HepG2 (cell line): ENCODE results near the gene SLIT1. TPM values are rescaled to one million over a fixed set of nuclear protein-coding genes. Genes with fewer than 3 reads are reported as not detected.

ENCODE experiments used
- CCDC6 ChIP-seq: sonication (generic); formaldehyde crosslinking; IDR thresholded peaks from 2 replicates; pipeline ENCODE4 v1.8.1; 2022; ENCODE audit warnings: mild to moderate bottlenecking, missing genetic modification reagents, moderate library complexity
- FOXA3 ChIP-seq: IDR thresholded peaks from 2 replicates; pipeline ENCODE4 v1.6.1; 2016; ENCODE audit warnings: missing genetic modification reagents, missing compliant biosample characterization
- GTF3A ChIP-seq: sonication (generic); formaldehyde crosslinking; conservative IDR thresholded peaks from 2 replicates; pipeline ENCODE4 v1.4.0; 2020; ENCODE audit warnings: mild to moderate bottlenecking, missing genetic modification reagents
- HNF1B ChIP-seq: sonication (generic); formaldehyde crosslinking; IDR thresholded peaks from 2 replicates; pipeline ENCODE4 v1.5.1; 2020; ENCODE audit warnings: mild to moderate bottlenecking, moderate library complexity, missing genetic modification reagents
- KDM3A ChIP-seq: IDR thresholded peaks from 2 replicates; pipeline ENCODE4 v1.6.1; 2018; ENCODE audit warnings: low read depth, missing compliant biosample characterization
- NCOA1 ChIP-seq: sonication (generic); formaldehyde crosslinking; IDR thresholded peaks from 2 replicates; pipeline ENCODE4 v1.9.0; 2021; ENCODE audit warnings: missing genetic modification reagents
- POLR2AphosphoS5 ChIP-seq: IDR thresholded peaks from 2 replicates; pipeline ENCODE4 v1.6.1; 2012; ENCODE audit warnings: low read depth, low read length
- RFXANK ChIP-seq: IDR thresholded peaks from 2 replicates; pipeline ENCODE4 v1.6.1; 2016
- SMYD3 ChIP-seq: sonication (generic); formaldehyde crosslinking; IDR thresholded peaks from 2 replicates; pipeline ENCODE4 v1.8.1; 2023; ENCODE audit warnings: mild to moderate bottlenecking, missing genetic modification reagents
- SOX6 ChIP-seq, 2 experiments: fragments of 450-650 bp in 1 of 2; sonication (generic) in 1 of 2; formaldehyde crosslinking in 1 of 2; IDR thresholded peaks; 2 replicates each; pipeline versions ENCODE4 v1.4.0 to v1.6.1; 2017 to 2020; ENCODE audit warnings: antibody characterized with exemption in 1 of 2, mild to moderate bottlenecking in 1 of 2, missing genetic modification reagents in 1 of 2
- TCF7 ChIP-seq: sonication (generic); IDR thresholded peaks from 2 replicates; pipeline ENCODE4 v1.6.1; 2016; ENCODE audit warnings: antibody characterized with exemption, low read depth
- TFDP1 ChIP-seq: IDR thresholded peaks from 2 replicates; pipeline ENCODE4 v1.6.1; 2016; ENCODE audit warnings: missing compliant biosample characterization, missing genetic modification reagents, borderline replicate concordance
- THRA ChIP-seq: sonication (generic); formaldehyde crosslinking; IDR thresholded peaks from 2 replicates; pipeline ENCODE4 v1.4.0; 2020; ENCODE audit warnings: missing genetic modification reagents, borderline replicate concordance
- TRIM24 ChIP-seq: sonication (generic); formaldehyde crosslinking; IDR thresholded peaks from 2 replicates; pipeline ENCODE4 v1.8.0; 2022; ENCODE audit warnings: mild to moderate bottlenecking, missing genetic modification reagents
- YEATS4 ChIP-seq: sonication (generic); formaldehyde crosslinking; IDR thresholded peaks from 2 replicates; pipeline ENCODE4 v1.4.0; 2020; ENCODE audit warnings: missing genetic modification reagents, borderline replicate concordance
- ZNF276 ChIP-seq: sonication (generic); formaldehyde crosslinking; IDR thresholded peaks from 2 replicates; pipeline ENCODE4 v1.4.0; 2020; ENCODE audit warnings: mild to moderate bottlenecking, low read depth, missing genetic modification reagents
- ZNF615 ChIP-seq: sonication (generic); formaldehyde crosslinking; IDR thresholded peaks from 2 replicates; pipeline ENCODE4 v1.5.0; 2020; ENCODE audit warnings: mild to moderate bottlenecking, missing genetic modification reagents, borderline replicate concordance
- polyA plus RNA-seq, 8 experiments: library from polyadenylated mRNA; depleted of rRNA in 3 of 8; stranded (reverse) in 7 of 8; unstranded in 1 of 8; fragments of >200 nt; fragmentation: Illumina TruSeq in 4 of 8; extraction: Trizol in 4 of 8; gene quantifications; 2 replicates each; pipeline versions ENCODE4 v1.2.1 to v1.2.3, GENCODE V29; 2011 to 2016; ENCODE audit warnings: low read depth in 4 of 8, missing spikeins in 1 of 8, mixed read lengths in 1 of 8; ENCODE audit not compliant: insufficient read depth in 1 of 8
- total RNA-seq, 5 experiments: library from RNA; depleted of rRNA; stranded (reverse); fragments of >200 nt; fragmentation: Illumina TruSeq; extraction: Trizol; gene quantifications; 2 replicates each; pipeline ENCODE4 v1.2.3, GENCODE V29; 2016; ENCODE audit warnings: low read depth in 1 of 5
- TF ChIP-seq, protein P1 (sequence below): sonication (generic); formaldehyde crosslinking; IDR thresholded peaks from 2 replicates; pipeline ENCODE4 v1.5.0; 2020; ENCODE audit warnings: mild to moderate bottlenecking, missing genetic modification reagents
- TF ChIP-seq, protein P2 (sequence below): sonication (generic); formaldehyde crosslinking; IDR thresholded peaks from 2 replicates; pipeline ENCODE4 v1.8.0; 2022; ENCODE audit warnings: mild to moderate bottlenecking, missing genetic modification reagents

SLIT1 gene
- total and polyA plus RNA-seq, 2 of the 13 experiments (the other 11 are each of a cell fraction or from before 2014, with no cell fraction given): 0.09 to 0.33 TPM

DNA sequence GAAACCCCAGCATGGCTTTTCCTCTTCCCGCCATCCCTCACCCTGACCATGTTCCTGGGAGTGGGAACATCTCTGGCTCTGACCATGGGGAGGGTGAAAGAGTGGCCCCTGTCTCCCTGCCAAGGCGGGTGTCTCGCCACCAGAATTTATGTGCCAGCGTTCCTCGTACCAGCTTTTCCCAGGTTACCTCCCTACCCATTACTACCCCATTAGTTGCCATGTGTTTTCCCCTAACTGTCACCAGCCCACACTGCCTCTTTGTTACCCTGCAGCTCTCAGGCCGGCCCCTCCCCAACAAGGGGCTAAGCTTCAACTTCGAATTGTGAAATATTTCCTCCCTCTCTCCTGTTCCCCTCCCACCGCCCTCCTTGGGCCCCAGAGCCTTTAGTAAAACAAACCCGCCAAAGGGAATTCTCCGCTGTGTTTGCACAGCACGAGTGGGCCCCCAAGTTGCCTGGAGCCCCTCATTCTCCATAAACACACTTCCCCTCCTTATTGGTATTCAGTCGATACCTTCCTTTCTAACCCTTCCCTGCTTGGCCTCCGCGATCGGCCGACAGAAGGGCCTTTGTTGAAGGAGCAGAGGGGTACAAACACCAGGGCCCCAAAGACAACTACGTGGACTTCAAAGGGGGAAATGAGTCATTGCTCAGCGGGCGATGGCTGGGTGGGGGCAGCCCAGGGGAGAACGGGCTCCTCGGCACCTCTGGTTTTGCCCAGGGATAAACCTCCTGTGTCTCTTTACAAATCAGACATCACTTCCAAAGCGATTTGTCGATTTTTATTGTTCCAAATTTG is 45.5 kb downstream of the SLIT1 start (continued):
- TF ChIP-seq THRA (CRISPR knock-in tag): peak; percentile 84
- peak; percentile 54; the same call in 1 of the 2 replicates for TF ChIP-seq YEATS4 (CRISPR knock-in tag)
- peak; percentile 29; the same call in 1 of the 2 replicates for TF ChIP-seq TFDP1 (CRISPR knock-in tag)
- 0 out of 2 replicates have a peak, but pooled peaks have one; percentile 25 for TF ChIP-seq GTF3A (CRISPR knock-in tag)
- TF ChIP-seq SMYD3 (CRISPR knock-in tag): no peak
- TF ChIP-seq ZNF615 (CRISPR knock-in tag): no peak; the same call in 1 of the 2 replicates
- TF ChIP-seq SOX6 (IDR thresholded peaks at IDR 0.05): no peak
- TF ChIP-seq SOX6 (CRISPR knock-in tag; IDR thresholded peaks at IDR 0.05): peak; percentile 98
- TF ChIP-seq TRIM24 (CRISPR knock-in tag): peak; percentile 75
- peak; percentile 72; the same call in 1 of the 2 replicates for TF ChIP-seq KDM3A
- TF ChIP-seq CCDC6 (CRISPR knock-in tag): no peak
- TF ChIP-seq HNF1B: 0 out of 2 replicates have a peak, but pooled peaks have one; percentile 45
- TF ChIP-seq, protein P1, sequence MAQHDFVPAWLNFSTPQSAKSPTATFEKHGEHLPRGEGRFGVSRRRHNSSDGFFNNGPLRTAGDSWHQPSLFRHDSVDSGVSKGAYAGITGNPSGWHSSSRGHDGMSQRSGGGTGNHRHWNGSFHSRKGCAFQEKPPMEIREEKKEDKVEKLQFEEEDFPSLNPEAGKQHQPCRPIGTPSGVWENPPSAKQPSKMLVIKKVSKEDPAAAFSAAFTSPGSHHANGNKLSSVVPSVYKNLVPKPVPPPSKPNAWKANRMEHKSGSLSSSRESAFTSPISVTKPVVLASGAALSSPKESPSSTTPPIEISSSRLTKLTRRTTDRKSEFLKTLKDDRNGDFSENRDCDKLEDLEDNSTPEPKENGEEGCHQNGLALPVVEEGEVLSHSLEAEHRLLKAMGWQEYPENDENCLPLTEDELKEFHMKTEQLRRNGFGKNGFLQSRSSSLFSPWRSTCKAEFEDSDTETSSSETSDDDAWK (CRISPR knock-in tag): no peak
- no peak for TF ChIP-seq RFXANK
- no peak for TF ChIP-seq NCOA1
- TF ChIP-seq, protein P2, sequence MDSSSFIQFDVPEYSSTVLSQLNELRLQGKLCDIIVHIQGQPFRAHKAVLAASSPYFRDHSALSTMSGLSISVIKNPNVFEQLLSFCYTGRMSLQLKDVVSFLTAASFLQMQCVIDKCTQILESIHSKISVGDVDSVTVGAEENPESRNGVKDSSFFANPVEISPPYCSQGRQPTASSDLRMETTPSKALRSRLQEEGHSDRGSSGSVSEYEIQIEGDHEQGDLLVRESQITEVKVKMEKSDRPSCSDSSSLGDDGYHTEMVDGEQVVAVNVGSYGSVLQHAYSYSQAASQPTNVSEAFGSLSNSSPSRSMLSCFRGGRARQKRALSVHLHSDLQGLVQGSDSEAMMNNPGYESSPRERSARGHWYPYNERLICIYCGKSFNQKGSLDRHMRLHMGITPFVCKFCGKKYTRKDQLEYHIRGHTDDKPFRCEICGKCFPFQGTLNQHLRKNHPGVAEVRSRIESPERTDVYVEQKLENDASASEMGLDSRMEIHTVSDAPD: peak; percentile 74; the same call in 1 of the 2 replicates
- TF ChIP-seq ZNF276 (CRISPR knock-in tag): 0 out of 2 replicates have a peak, but pooled peaks have one; percentile 46
- no peak for TF ChIP-seq POLR2AphosphoS5
- peak; percentile 89 for TF ChIP-seq FOXA3 (CRISPR knock-in tag)
- peak; percentile 97 for TF ChIP-seq TCF7
